Measurements from ENCODE around the gene RPL6.
"Not testable (repeated sequence)": the region's sequence is repeated elsewhere in the genome, so short reads cannot be mapped to it uniquely, and the experiment has no call there.

The RPL6 gene

DNA sequence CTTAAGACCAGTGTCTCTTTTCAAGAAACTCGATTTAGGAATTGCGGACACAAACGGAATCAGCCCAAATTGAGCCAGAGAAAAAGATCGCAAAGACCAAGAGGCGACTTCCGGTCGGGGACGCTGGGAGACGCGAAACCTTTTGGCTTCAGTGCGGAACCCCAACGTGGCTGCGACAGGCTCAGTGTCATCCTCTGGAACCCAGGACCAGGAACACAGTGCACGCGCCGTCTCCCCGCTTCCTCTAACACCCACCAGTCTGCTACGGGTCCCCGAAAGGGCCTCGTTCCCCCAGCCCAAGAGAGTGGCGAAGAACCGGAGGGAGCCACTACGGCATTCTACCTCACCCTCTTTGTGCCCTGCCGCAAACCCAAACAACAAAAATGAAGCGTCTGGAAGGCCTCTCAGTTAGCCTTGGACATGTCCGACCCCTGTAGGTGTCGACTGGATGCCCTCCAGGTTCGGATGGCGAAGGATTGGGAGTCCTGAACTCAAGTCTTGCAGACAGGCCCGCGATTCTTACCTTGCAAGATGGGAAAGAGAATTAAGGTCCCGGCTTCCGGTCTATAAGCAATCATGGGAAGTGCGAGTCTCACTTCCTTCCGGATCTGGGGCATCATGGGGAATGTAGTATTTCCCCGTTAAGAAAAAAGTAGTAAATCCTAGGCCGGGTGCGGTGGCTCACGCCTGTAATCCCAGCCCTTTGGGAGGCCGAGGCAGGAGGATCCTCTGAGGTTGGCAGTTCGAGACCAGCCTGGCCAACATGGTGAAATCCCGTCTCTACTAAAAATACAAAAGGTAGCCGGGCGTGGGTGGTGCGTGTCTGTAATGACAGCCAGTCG is at the start of gene RPL6:
Gene RPL6 (minus strand): TSS at position 542 of the 842 bp plus-strand sequence. CDS start 949 bp downstream, outside the sequence.
- in situ Hi-C loops (cut with HindIII; ENCODE audit: low pct_ligation_motif_present, low pct_unique_long_range_greater_than_20kb, low sequenced_read_pairs), result no loop called here

DNA sequence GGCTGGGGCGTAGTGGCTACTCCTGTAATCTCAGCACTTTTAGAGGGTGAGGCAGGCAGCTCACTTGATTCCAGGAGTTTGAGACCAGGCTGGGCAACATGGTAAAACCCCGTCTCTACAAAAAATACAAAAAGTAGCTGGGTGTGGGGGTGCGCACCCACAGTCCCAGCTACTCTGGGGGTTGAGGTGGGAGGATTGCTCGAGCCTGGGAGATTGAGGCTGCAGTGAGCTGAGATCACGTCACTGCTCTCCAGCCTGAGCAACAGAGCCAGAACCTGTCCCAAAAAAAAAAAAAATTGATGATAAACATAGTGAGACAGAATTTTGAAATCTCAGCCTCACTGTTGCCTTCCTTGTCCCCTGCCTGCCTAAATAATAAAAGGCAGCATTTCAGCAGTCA is 49.3 kb upstream of the RPL6 start:
- DNase-seq, result no peak
- in situ Hi-C loops (cut with HindIII; ENCODE audit: low pct_ligation_motif_present, low pct_unique_long_range_greater_than_20kb, low sequenced_read_pairs), result no loop called here

More for the DNA sequence above, at the start of gene RPL6:
- peak; percentile 98 for DNase-seq

DNA sequence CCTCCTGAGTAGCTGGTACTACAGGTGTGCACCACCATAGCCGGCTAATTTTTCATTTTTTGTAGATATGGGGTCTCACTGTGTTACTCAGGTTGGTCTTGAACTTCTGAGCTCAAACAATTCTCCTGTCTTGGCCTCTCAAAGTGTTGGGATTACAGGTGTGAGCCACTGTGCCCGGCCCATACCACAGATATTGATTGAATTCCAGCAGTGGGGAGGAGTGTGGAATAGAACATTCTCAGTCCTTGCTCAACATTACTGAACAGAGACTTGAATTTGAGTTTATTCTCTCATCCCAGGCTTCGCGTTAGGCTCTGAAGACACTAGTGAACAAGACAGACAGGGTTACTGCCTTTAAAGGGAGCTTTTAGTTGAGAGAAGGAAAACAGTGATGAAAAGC is 48.9 kb upstream of the RPL6 start:
- in situ Hi-C loops (cut with HindIII; ENCODE audit: low pct_ligation_motif_present, low pct_unique_long_range_greater_than_20kb, low sequenced_read_pairs), result no loop called here
- DNase-seq, result no peak

DNA sequence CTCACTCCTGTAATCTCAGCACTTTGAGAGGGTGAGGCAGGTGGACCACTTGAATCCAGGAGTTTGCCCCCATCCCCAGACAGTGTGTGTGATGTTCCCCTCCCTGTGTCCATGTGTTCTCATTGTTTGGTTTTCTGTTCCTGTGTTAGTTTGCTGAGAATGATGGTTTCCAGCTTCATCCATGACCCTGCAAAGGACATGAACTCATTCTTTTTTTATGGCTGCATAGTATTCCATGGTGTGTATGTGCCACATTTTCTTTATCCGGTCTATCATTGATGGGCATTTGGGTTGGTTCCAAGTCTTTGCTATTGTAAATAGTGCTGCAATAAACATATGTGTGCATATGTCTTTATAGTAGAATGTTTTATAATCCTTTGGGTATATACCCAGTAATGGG is 47.7 kb upstream of the RPL6 start:
- DNase-seq; in situ Hi-C loops (cut with HindIII; ENCODE audit: low pct_ligation_motif_present, low pct_unique_long_range_greater_than_20kb, low sequenced_read_pairs): not testable (repeated sequence)

DNA sequence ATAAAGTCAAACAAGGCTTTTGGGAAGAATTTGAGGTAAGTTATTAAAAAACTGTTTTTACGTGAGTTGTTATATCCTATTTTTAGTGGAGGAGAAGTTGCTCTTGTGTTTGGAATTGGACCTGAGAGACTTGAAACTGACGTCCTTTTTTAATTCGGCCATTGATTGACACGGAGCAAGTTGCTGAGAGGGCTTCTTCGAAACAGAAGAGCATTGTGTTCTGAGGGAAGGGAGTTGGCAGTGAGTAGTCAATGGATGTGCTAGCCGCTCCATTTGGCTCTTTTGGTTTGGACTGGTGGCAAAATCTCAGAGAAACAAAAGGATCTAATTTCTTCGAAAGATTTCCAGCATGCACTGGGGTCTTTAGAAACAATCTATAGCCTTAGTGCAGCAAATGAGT is 46.6 kb upstream of the RPL6 start:
- in situ Hi-C loops (cut with HindIII; ENCODE audit: low pct_ligation_motif_present, low pct_unique_long_range_greater_than_20kb, low sequenced_read_pairs), result no loop called here
- DNase-seq, result no peak

DNA sequence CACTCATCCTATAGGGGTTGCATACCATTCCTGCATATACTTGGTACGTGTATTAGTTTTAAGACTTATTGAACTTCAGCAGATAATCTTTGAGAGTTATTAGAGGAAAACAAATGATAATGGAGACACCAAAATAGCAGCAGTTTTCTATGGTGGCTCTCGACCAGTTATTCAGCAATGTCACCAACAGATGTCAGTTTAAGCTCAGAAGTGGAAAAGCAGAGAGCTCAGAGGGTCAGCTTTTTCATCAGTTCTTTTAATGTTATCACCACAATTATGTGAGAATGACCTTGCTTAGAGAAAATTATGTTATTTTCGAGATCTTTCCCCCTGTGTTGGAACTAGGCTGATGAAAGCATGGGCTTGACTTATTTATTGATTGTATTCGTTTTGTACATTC is 41.3 kb upstream of the RPL6 start:
- DNase-seq, result no peak
- in situ Hi-C loops (cut with HindIII; ENCODE audit: low pct_ligation_motif_present, low pct_unique_long_range_greater_than_20kb, low sequenced_read_pairs), result no loop called here

DNA sequence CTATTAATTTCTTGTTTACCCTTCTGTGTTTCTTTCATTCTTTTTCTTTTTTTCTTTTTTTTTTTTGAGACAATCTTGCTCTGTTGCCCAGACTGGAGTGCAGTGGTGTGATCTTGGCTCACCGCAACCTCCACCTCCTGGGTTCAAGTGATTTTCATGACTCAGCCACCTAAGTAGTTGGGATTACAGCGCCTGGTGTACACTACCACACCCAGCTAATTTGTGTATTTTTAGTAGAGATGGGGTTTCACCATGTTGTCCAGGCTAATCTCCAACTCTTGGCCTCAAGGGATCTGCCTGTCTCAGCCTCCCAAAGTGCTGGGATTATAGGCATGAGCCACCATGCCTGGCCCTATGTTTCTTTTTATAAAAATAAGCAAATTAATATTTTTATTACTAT is 38.8 kb upstream of the RPL6 start:
- in situ Hi-C loops (cut with HindIII; ENCODE audit: low pct_ligation_motif_present, low pct_unique_long_range_greater_than_20kb, low sequenced_read_pairs); DNase-seq: not testable (repeated sequence)

DNA sequence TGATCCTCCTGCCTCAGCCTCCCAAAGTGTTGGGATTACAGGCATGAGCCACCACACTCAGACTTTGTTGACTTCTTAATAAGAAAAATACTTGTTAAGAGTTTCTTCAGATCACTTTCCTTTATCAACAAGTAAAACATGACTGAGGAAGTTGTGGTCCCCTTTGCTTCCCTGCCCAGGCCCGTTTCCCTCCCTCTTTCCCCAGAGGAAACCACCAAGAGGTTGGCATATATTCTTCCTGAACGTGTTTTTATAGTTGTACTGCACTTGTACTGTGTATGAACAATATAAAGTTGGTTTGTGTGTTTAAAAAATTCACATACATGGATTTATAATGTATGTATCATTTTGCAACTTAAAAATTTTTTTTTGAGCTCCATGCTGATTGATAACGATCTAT is 37.7 kb upstream of the RPL6 start:
- DNase-seq, result no peak
- in situ Hi-C loops (cut with HindIII; ENCODE audit: low pct_ligation_motif_present, low pct_unique_long_range_greater_than_20kb, low sequenced_read_pairs), result no loop called here

DNA sequence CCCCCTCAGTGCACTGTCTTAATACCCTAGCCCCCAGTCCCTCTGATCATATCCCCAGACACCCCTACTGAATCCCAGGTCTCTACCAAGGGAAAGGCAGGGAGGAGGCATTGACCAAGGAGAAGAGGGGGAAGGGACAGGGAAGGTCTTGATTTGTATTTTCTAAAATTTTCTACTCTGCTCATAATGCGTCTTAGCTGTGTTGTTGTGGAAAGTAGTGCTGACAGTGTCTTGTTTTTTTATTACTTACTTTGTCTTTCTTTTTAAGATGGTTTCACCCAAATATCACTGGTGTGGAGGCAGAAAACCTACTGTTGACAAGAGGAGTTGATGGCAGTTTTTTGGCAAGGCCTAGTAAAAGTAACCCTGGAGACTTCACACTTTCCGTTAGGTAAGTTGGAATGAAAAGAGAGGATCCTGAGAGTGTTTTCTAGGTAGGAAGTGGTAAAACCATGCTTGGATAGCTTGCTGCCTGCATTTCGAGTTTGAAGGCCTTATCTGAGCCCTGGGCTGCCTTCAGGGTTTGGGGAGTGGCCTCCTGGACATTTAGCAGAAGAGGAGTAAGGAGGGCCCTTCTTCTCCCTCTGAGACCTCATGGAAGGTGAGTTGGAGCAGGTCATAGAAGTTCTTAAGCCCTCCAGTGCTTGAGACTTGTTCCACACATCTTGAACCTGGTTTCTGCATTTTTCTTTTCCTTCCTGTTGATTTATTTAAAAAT is 36.8 kb upstream of the RPL6 start:
- in situ Hi-C loops (cut with HindIII; ENCODE audit: low pct_ligation_motif_present, low pct_unique_long_range_greater_than_20kb, low sequenced_read_pairs), result no loop called here
- DNase-seq, result no peak

DNA sequence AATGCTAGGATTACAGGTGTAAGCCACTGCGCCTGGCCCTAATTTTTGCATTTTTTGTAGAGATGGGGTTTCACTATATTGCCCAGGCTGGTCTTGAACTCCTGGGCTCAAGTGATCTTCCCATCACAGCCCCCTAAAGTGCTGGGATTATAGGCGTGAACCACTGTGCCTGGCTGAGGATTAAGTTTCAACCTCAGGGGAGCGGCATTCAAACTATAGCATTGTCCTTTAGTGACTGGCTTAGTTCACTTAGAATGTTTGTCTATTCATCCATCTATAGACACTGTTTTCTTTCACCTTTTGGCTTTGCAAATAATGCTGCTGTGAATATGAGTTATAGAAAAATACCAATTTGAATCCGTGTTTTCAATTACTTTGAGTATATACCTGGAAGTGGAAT is 34.5 kb upstream of the RPL6 start:
- no peak for DNase-seq
- in situ Hi-C loops (cut with HindIII; ENCODE audit: low pct_ligation_motif_present, low pct_unique_long_range_greater_than_20kb, low sequenced_read_pairs), result no loop called here

DNA sequence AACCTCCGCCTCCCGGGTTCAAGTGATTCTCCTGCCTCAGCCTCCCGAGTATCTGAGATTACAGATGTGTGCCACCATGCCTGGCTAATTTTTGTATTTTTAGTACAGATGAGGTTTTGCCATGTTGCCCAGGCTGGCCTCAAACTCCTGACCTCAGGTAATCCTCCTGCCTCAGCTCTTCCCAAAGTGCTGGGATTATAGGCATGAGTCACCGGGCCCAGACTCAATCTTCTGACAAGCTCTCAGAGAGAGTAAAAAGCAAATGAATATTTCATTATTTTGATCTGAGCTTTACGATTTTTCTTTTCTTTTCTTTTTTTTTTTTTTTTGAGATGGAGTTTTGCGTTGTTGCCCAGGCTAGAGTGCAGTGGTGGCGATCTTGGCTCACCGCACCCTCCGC is 31.2 kb upstream of the RPL6 start:
- in situ Hi-C loops (cut with HindIII; ENCODE audit: low pct_ligation_motif_present, low pct_unique_long_range_greater_than_20kb, low sequenced_read_pairs); DNase-seq: not testable (repeated sequence)

DNA sequence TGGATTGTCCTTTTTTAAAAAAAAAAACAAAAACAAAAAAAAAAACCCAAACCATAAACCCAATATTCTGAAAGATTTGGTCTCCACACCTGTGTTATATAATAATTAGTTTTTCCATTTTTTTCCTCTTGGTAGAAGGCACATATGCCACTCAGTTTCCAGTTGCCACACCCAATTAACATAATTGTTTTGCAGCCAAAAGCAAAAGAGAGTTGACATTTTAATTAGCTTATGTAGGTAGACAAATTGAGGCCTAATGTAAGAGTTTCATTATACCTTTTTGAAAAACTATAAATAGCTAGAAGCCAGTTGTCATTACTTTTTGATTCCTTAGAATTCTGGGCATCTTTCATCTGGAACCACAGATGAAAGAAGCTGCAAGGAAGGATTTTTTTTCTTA is 30.4 kb upstream of the RPL6 start:
- DNase-seq, result no peak
- in situ Hi-C loops (cut with HindIII; ENCODE audit: low pct_ligation_motif_present, low pct_unique_long_range_greater_than_20kb, low sequenced_read_pairs), result no loop called here

DNA sequence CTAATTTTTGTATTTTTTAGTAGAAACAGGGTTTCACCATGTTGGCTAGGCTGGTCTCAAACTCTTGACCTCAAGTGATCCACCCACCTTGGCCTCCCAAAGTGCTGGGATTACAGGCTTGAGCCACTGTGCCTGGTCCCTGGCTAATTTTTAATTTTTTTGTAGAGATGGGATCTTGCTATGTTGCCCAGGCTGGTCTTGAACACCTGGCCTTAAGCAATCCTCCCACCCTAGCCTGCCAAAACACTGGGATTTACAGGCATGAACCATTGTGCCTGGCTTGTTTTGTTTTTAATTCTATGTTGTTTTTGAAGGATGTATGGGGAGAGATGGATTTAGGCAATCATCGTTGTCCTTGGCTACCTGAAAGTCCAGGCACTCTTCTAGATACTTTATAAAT is 29.2 kb upstream of the RPL6 start:
- in situ Hi-C loops (cut with HindIII; ENCODE audit: low pct_ligation_motif_present, low pct_unique_long_range_greater_than_20kb, low sequenced_read_pairs); DNase-seq: not testable (repeated sequence)

DNA sequence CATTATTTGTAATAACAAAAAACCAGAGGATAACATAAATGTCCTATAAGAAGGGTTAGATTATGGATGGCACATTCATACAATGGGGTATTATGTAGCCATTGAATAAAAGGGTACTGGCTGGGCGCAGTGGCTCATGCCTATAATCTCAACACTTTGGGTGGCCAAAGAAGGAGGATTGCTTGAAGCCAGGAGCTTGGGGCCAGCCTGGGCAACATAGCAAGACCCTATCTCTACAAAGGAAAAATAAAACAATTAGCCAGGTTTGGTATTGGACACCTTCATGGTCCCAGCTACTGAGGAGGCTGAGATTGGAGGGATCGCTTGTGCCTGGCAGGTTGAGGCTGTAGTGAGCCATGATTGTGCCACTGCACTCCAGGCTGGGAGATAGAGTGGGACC is 24.1 kb upstream of the RPL6 start:
- in situ Hi-C loops (cut with HindIII; ENCODE audit: low pct_ligation_motif_present, low pct_unique_long_range_greater_than_20kb, low sequenced_read_pairs), result no loop called here

DNA sequence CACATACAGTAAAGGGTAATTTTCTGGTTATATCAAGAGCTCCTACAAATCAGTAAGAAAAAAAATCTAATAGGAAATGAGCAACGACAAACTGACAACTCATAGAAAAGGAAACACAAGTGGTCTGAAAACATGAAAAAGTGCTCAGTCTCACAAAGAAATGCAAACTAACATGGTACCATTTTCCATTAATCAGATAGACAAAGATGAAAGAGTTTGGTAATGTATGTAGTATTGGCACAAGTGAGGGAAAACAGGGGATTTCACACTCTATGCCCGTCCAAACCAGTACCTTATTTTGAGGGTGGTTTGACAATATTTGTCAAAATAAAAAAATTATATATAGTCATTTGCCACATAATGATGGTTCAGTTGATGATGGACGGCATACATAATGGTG is 22.6 kb upstream of the RPL6 start:
- in situ Hi-C loops (cut with HindIII; ENCODE audit: low pct_ligation_motif_present, low pct_unique_long_range_greater_than_20kb, low sequenced_read_pairs), result no loop called here
- no peak for DNase-seq

More for the DNA sequence above, 24.1 kb upstream of the RPL6 start:
- no peak for DNase-seq

DNA sequence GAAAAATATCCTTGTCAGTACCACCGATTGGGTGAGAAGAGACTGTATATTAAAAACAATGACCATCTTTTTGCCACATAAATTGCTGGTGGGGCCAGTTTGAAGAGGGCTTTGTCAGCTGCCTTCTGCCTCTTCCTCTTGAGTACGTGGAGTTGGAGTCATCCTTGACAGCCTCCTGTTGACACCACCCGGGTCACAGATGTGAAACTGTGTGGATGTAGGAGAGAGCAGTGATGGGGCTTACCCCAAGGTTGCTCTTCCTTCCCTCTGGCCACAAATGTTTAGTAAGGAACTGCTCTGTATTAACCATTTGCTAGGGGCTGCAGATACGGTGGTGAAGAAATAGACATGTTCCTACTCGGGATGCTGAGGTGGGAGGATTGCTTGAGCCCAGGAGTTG is 21.5 kb upstream of the RPL6 start:
- in situ Hi-C loops (cut with HindIII; ENCODE audit: low pct_ligation_motif_present, low pct_unique_long_range_greater_than_20kb, low sequenced_read_pairs), result no loop called here
- DNase-seq, result no peak

DNA sequence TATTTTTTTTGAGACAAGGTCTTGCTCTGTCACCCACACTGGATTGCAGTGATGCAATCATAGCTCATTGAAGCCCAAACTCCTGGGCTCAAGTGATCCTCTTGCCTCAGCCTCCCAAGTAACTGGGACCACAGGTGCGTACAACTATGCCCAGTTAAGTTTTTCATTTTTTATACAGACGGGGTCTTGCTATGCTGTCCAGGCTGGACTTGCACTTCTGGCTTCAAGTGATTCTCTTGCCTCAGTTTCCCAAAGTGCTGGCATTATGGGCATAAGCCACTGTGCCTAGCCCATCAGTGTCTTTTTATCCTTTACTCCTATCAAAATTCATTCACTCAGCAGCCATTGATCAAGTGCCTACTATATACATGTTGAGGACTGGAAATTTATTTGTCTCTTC is 18.4 kb upstream of the RPL6 start:
- DNase-seq, result no peak
- in situ Hi-C loops (cut with HindIII; ENCODE audit: low pct_ligation_motif_present, low pct_unique_long_range_greater_than_20kb, low sequenced_read_pairs), result no loop called here

DNA sequence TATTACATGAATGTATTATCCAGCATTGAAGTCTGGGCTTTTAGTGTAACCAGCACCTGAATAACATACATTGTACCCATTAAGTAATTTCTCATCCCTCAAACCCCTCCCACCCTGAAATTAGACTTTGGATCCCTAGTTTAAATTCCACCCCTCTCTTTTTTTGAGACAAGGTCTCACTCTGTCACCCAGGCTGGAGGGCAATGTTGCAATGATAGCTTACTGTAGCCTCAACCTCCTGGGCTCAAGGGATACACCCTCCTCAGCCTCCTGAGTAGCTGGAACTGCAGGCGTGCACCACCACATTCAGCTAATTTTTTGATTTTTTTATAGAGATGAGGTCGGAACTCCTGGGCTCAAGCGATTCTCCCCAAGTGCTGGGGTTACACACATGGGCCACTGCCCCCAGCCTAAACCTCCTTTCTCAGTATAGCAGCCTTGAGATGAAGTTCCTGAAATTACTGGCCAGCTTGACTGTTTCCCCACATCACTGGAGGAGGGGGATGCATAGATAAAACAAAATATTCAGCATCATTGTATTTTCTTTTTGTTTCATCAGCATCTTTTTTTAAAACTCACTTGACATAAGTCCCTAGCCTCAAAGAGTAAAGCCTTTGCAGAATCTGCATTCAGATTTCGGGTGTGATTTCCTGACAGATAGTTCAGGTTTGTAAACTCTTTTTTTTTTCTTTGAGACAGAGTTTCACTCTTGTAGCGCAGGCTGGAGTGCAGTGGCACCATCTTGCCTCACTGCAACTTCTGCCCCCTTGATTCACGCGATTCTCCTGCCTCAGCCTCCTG is 16.4 kb upstream of the RPL6 start:
- in situ Hi-C loops (cut with HindIII; ENCODE audit: low pct_ligation_motif_present, low pct_unique_long_range_greater_than_20kb, low sequenced_read_pairs), result no loop called here

DNA sequence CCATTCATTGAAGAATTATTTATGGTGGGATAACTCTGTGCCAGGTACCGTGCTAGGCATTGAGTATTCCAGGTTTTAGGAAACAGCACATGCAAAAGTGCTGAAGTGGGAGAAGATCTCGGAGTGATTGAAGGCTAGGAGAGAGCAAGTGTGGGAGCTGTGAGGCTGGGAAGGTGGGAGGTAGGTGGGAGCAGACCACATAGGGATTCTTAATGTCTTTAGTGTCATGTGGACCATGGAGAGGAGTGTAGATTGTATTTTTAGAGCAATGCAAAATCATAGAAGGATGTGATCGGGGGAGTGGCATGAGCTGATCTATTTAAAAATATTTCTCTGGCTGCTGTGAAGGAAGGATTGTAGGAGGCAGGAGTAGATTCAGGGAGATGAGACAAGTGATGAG is 14.7 kb upstream of the RPL6 start:
- no peak for DNase-seq
- in situ Hi-C loops (cut with HindIII; ENCODE audit: low pct_ligation_motif_present, low pct_unique_long_range_greater_than_20kb, low sequenced_read_pairs), result no loop called here

More for the DNA sequence above, 16.4 kb upstream of the RPL6 start:
- DNase-seq, result no peak

Measured in ACHN (cell line).